T-cell (primary cell): ENCODE data around the gene STT3B. TPM values are rescaled to one million over a fixed set of nuclear protein-coding genes. Genes with fewer than 3 reads are reported as not detected.

Source experiments
- ATAC-seq, 4 experiments: fragments of 200-7000 bp in 3 of 4; fragments of 150-1000 bp in 1 of 4; cut with Tn5 transposase; replicated peaks in 1 of 4; 1 replicate in 3 of 4; 2 replicates in 1 of 4; pipeline ENCODE4 v1.10.0; 2021; ENCODE audit warnings: moderate library complexity in 3 of 4, mild to moderate bottlenecking in 2 of 4, moderate number of reproducible peaks in 1 of 4
- CTCF ChIA-PET, 2 donors: fragments of 300-600 bp; sonication (Branson Sonifier 250); formaldehyde crosslinking; loops; one replicate each; lab custom pipeline; 2022; ENCODE audit warnings: antibody characterized with exemption in 2 of 2; lab: Charles Lee
- POLR2A ChIA-PET, 2 donors: fragments of 300-600 bp; sonication (Branson Sonifier 250); formaldehyde crosslinking; loops; one replicate each; lab custom pipeline; 2022; ENCODE audit warnings: antibody characterized with exemption in 2 of 2; lab: Charles Lee
- DNase-seq, 35 experiments: peaks; one replicate each; pipeline versions ENCODE4 v3.0.0 to v3.0.0-alpha.2; 2013 to 2023
- H3K27ac ChIP-seq: one replicate; pipeline ENCODE4 v1.5.1; 2013; ENCODE audit warnings: low read length
- H3K27me3 ChIP-seq, 2 experiments: replicated peaks in 1 of 2; 1 replicate in 1 of 2; 2 replicates in 1 of 2; pipeline versions ENCODE4 v1.6.1 to v1.7.0; 2013; ENCODE audit warnings: low read length in 1 of 2, mixed read lengths in 1 of 2; ENCODE audit not compliant: control insufficient read depth in 2 of 2, insufficient read depth in 2 of 2; ENCODE audit errors: extremely low read depth in 1 of 2
- H3K36me3 ChIP-seq, 2 donors: 1 replicate in 1 of 2; 2 replicates in 1 of 2; pipeline versions ENCODE4 v1.6.1 to v1.7.0; 2013; ENCODE audit warnings: low read length in 1 of 2; ENCODE audit not compliant: control insufficient read depth in 2 of 2, insufficient read depth in 1 of 2; ENCODE audit errors: extremely low read depth in 1 of 2
- H3K4me1 ChIP-seq, 2 experiments: 1 replicate in 1 of 2; 2 replicates in 1 of 2; pipeline versions ENCODE4 v1.6.1 to v1.7.0; 2013; ENCODE audit warnings: low read length in 2 of 2, mixed read lengths in 1 of 2; ENCODE audit not compliant: insufficient read depth in 2 of 2, control insufficient read depth in 1 of 2; ENCODE audit errors: extremely low read depth in 1 of 2
- H3K4me3 ChIP-seq, 2 donors: 1 replicate in 1 of 2; 2 replicates in 1 of 2; pipeline versions ENCODE4 v1.5.1 to v1.7.0; 2013; ENCODE audit warnings: mild to moderate bottlenecking in 2 of 2, low read length in 1 of 2, moderate library complexity in 1 of 2; ENCODE audit not compliant: control insufficient read depth in 1 of 2; ENCODE audit errors: extremely low read depth in 1 of 2
- H3K9me3 ChIP-seq: 2 replicates; pipeline ENCODE4 v1.7.0; 2013
- H3K27ac Mint-ChIP-seq, 2 donors: one replicate each; pipeline ENCODE4 v1.8.0; 2020 to 2021; ENCODE audit warnings: mild to moderate bottlenecking in 2 of 2, mixed read lengths in 2 of 2
- H3K27me3 Mint-ChIP-seq, 2 donors: one replicate each; pipeline ENCODE4 v1.8.0; 2021 to 2022; ENCODE audit warnings: mixed read lengths in 2 of 2
- H3K36me3 Mint-ChIP-seq: one replicate; pipeline ENCODE4 v1.8.0; 2021; ENCODE audit warnings: mixed read lengths
- H3K4me1 Mint-ChIP-seq, 3 donors: one replicate each; pipeline ENCODE4 v1.8.0; 2020 to 2022; ENCODE audit warnings: mixed read lengths in 3 of 3, mild to moderate bottlenecking in 1 of 3
- H3K4me3 Mint-ChIP-seq, 3 donors: one replicate each; pipeline ENCODE4 v1.8.0; 2020 to 2022; ENCODE audit warnings: mild to moderate bottlenecking in 3 of 3, mixed read lengths in 3 of 3, moderate library complexity in 3 of 3
- H3K9me3 Mint-ChIP-seq, 3 donors: one replicate each; pipeline ENCODE4 v1.8.0; 2020 to 2022; ENCODE audit warnings: mixed read lengths in 3 of 3
- WGBS: methylation state at CpG from one replicate; pipeline ENCODE4 v1.1.5; 2013; ENCODE audit warnings: missing lambda C conversion rate; ENCODE audit not compliant: insufficient coverage; 5-methylcytosine and 5-hydroxymethylcytosine counted together
- total RNA-seq, 35 experiments: library from RNA in 6 of 35; stranded (reverse) in 6 of 35; fragments of 120-200 nt in 1 of 35; gene quantifications; one replicate each; pipeline versions ENCODE4 v1.2.1 to v1.2.4 and lab custom pipeline; 2013 to 2026

Gene STT3B
- total RNA-seq, 5 donors from 2014 or later (not counting 1 experiment from before 2014, with no cell fraction given): 92.1 to 160 (median 110) TPM

GRCh38 chr3:31571325-31571724, 38.6 kb downstream of the STT3B start:
- WGBS: no CpG with 5 or more reads among the region's 1 CpG
- Histone ChIP-seq H3K4me3 (no peak overlapping the region), H3K9me3 (no peaks in the 10 kb centered on the region), H3K36me3 (no peaks in the 10 kb centered on the region), H3K27ac (no peak overlapping the region), H3K27me3 (no peaks in the 10 kb centered on the region), H3K4me1 (peaks cover 5 to 26% of the 10 kb centered on the region in 2 experiments)
- no peaks in the 10 kb centered on the region for H3K9me3 Mint-ChIP-seq
- peak overlapping the region in 1 of 2 donors; percentile 50 for H3K27ac Mint-ChIP-seq
- H3K27me3 Mint-ChIP-seq: no peaks in the 10 kb centered on the region
- CTCF ChIA-PET: no interaction called here
- H3K4me1 Mint-ChIP-seq: peaks cover 47 to 49% (median 49%) of the 10 kb centered on the region in 3 donors
- H3K36me3 Mint-ChIP-seq: peaks cover 6% of the 10 kb centered on the region
- ATAC-seq (no peak), DNase-seq (no peak)
- POLR2A ChIA-PET: no interaction called here
- H3K4me3 Mint-ChIP-seq: no peak overlapping the region

- ChIA-PET CTCF (interaction anchor here in 1 of 2 donors (0.7 kb wide), 1 partner anchor 22 kb away, joined by 4 read pairs; no protein-coding TSS in a partner anchor), POLR2A (interaction anchor here in 1 of 2 donors (0.7 kb wide), 1 partner anchor 15 kb away, joined by 3 read pairs; no protein-coding TSS in a partner anchor)
- no peaks in the 10 kb centered on the region for H3K9me3 ChIP-seq
- H3K4me3 ChIP-seq: no peak overlapping the region
- no peaks in the 10 kb centered on the region for H3K27me3 ChIP-seq
- DNase-seq (no peak), ATAC-seq (no peak)
- peaks cover 5 to 27% of the 10 kb centered on the region in 2 experiments for H3K4me1 ChIP-seq
- peaks cover 38 to 44% (median 40%) of the 10 kb centered on the region in 3 donors for H3K4me1 Mint-ChIP-seq
- no peaks in the 10 kb centered on the region for H3K9me3 Mint-ChIP-seq
- no peak overlapping the region for H3K27ac Mint-ChIP-seq
- no peak overlapping the region for H3K27ac ChIP-seq
- H3K4me3 Mint-ChIP-seq: no peak overlapping the region
- peaks cover 0 to 6% of the 10 kb centered on the region in 2 donors for H3K36me3 ChIP-seq
- WGBS: 82% methylated on average over 2 of the region's 4 CpGs
- H3K36me3 Mint-ChIP-seq: peaks cover 16% of the 10 kb centered on the region
- no peaks in the 10 kb centered on the region for H3K27me3 Mint-ChIP-seq
These were observed 39.7 kb downstream of the STT3B start for GRCh38 chr3:31572236-31573004.

- ChIA-PET CTCF (no interaction called here), POLR2A (interaction anchor here in 1 of 2 donors (0.7 kb wide), 1 partner anchor 15 kb away, joined by 3 read pairs; no protein-coding TSS in a partner anchor)
- peaks cover 5 to 23% of the 10 kb centered on the region in 2 experiments for H3K4me1 ChIP-seq
- Mint-ChIP-seq H3K27me3 (no peaks in the 10 kb centered on the region), H3K9me3 (no peaks in the 10 kb centered on the region), H3K36me3 (peaks cover 19% of the 10 kb centered on the region), H3K27ac (no peak overlapping the region), H3K4me1 (peaks cover 32 to 44% (median 42%) of the 10 kb centered on the region in 3 donors), H3K4me3 (no peak overlapping the region)
- ATAC-seq (no peak), DNase-seq (no peak)
- no peaks in the 10 kb centered on the region for H3K27me3 ChIP-seq
- H3K9me3 ChIP-seq: no peaks in the 10 kb centered on the region
- no peak overlapping the region for H3K27ac ChIP-seq
- H3K36me3 ChIP-seq: peaks cover 0 to 9% of the 10 kb centered on the region in 2 donors
- 6% methylated on average over 2 of the region's 3 CpGs for WGBS
- no peak overlapping the region for H3K4me3 ChIP-seq
These were observed 40.5 kb downstream of the STT3B start for GRCh38 chr3:31573036-31573779.

GRCh38 chr3:31575448-31575847, 42.7 kb downstream of the STT3B start:
- Mint-ChIP-seq H3K4me1 (peaks cover 21 to 41% (median 35%) of the 10 kb centered on the region in 3 donors), H3K9me3 (no peaks in the 10 kb centered on the region), H3K4me3 (peak overlapping the region in 2 of 3 donors; percentile 4 to 17), H3K27ac (peak overlapping the region; percentile 27 to 42), H3K36me3 (peaks cover 34% of the 10 kb centered on the region), H3K27me3 (no peaks in the 10 kb centered on the region)
- DNase-seq (peak in 1 of 35 experiments; percentile 39), ATAC-seq (peak; percentile 67 to 83 (median 79))
- peaks cover 0 to 13% of the 10 kb centered on the region in 2 donors for H3K36me3 ChIP-seq
- ChIA-PET CTCF (no interaction called here), POLR2A (interaction anchor here in 1 of 2 donors (0.7 kb wide), 1 partner anchor 62 kb away, joined by 3 read pairs; no protein-coding TSS in a partner anchor)
- no peak overlapping the region for H3K4me3 ChIP-seq
- no peaks in the 10 kb centered on the region for H3K27me3 ChIP-seq
- no peaks in the 10 kb centered on the region for H3K9me3 ChIP-seq
- no peak overlapping the region for H3K27ac ChIP-seq
- H3K4me1 ChIP-seq: peaks cover 5 to 26% of the 10 kb centered on the region in 2 experiments
- no CpG with 5 or more reads among the region's 2 CpGs for WGBS

- DNase-seq (no peak), ATAC-seq (no peak)
- ChIA-PET POLR2A (no interaction called here), CTCF (no interaction called here)
- Histone ChIP-seq H3K27ac (no peak overlapping the region), H3K9me3 (no peaks in the 10 kb centered on the region), H3K4me3 (no peak overlapping the region), H3K36me3 (peaks cover 0 to 16% of the 10 kb centered on the region in 2 donors), H3K4me1 (peaks cover 5 to 24% of the 10 kb centered on the region in 2 experiments), H3K27me3 (no peaks in the 10 kb centered on the region)
- H3K9me3 Mint-ChIP-seq: no peaks in the 10 kb centered on the region
- no peak overlapping the region for H3K27ac Mint-ChIP-seq
- H3K4me1 Mint-ChIP-seq: peaks cover 17 to 37% (median 33%) of the 10 kb centered on the region in 3 donors
- no peaks in the 10 kb centered on the region for H3K27me3 Mint-ChIP-seq
- peaks cover 39% of the 10 kb centered on the region for H3K36me3 Mint-ChIP-seq
- WGBS: no CpG with 5 or more reads among the region's 1 CpG
- H3K4me3 Mint-ChIP-seq: no peak overlapping the region
These were observed 43.8 kb downstream of the STT3B start for GRCh38 chr3:31576521-31576920.

DNA sequence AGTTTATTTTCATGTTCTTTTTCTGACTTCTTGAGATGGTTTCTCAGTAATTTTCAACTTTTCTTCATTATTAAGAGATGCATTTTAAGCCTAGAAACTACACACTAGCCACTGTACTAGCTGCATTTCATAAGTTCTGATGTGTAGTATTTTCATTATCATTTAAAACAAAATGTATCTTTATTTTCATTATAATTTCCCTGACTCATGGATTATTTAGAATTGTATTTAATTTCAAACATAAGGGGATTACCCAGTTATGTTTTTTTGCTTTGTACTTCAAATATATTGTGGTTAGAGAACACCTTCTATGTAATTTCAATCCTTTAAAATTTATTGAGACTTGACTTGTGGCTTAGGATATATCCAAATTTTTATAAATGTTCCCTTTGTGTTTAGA, 44.5 kb downstream of the STT3B start:
- Mint-ChIP-seq H3K27me3 (no peaks in the 10 kb centered on the region), H3K4me1 (peaks cover 21 to 41% (median 40%) of the 10 kb centered on the region in 3 donors), H3K9me3 (no peaks in the 10 kb centered on the region), H3K4me3 (no peak overlapping the region), H3K36me3 (peaks cover 45% of the 10 kb centered on the region), H3K27ac (peak overlapping the region in 1 of 2 donors; percentile 5)
- POLR2A ChIA-PET: no interaction called here
- DNase-seq (no peak), ATAC-seq (no peak)
- CTCF ChIA-PET: no interaction called here
- peaks cover 0 to 16% of the 10 kb centered on the region in 2 donors for H3K36me3 ChIP-seq
- no peak overlapping the region for H3K4me3 ChIP-seq
- H3K4me1 ChIP-seq: peaks cover 5 to 23% of the 10 kb centered on the region in 2 experiments
- H3K9me3 ChIP-seq: no peaks in the 10 kb centered on the region
- no peaks in the 10 kb centered on the region for H3K27me3 ChIP-seq
- H3K27ac ChIP-seq: no peak overlapping the region
